Measurements from ENCODE around the gene CTR9. TPM values are rescaled to one million over a fixed set of nuclear protein-coding genes. Genes with fewer than 3 reads are reported as not detected.

CTR9 gene
- total and polyA plus RNA-seq, 9 of the 15 experiments (the other 6 are each of a cell fraction or from before 2014, with no cell fraction given) = 25.4 to 79.3 (median 47.3) TPM

DNA sequence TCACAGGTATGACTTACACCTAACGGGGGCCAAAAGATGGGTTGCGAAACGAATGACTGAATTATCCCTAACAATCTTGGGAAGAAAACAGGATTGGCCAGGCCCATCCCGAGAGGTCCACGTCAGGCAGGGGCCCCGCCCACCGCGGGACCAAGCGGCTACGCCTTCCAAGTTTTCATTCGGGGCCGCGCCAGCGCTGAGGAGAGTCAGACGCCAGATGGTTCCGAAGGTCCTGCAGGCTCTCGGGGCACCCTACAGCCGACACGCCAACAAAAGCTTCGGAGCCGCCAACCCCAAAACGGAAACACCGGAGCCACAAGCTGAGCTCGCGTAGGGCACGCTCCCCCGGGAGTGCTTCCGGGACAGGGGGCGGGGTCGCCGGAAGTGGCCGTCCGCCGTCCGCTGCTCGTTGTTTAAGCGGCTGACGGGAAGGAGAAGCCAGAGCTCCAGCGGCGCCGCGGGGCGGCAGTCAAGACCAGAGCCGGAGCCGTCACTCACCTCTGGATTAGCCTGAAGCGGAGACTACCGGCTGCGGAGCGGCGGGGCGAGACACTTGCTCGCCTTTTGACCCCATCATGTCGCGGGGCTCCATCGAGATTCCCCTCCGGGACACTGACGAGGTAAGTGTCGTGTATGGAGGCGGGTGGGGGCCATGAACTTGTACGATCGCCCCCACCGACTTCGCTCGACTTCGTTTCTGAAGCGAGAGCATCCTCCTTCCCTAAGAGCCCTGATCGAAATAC is at the start of gene CTR9 (continued):
- TF ChIP-seq BRF1 (IDR thresholded peaks at IDR 0.05; ENCODE audit: borderline replicate concordance, extremely low read depth, insufficient read length) (no peak), RNF2 (IDR thresholded peaks at IDR 0.05) (peak; percentile 21), ZNF239 (CRISPR knock-in tag; IDR thresholded peaks at IDR 0.05) (no peak), SIX5 (IDR thresholded peaks at IDR 0.05; ENCODE audit: borderline replicate concordance in 1 of 2, insufficient read depth in 1 of 2, low read depth in 1 of 2, low read length in 2 of 2) (peak in 1 of 2 experiments; percentile 35; a peak in 1 of 4 replicates), SMAD2 (IDR thresholded peaks at IDR 0.05; ENCODE audit: low read depth, low read length) (no peak), ZEB2 (IDR thresholded peaks at IDR 0.05) (peak; percentile 7; the same call in 1 of the 2 replicates), ZNF766 (CRISPR knock-in tag; conservative IDR thresholded peaks at IDR 0.05) (no peak; the same call in 1 of the 2 replicates), NFRKB (IDR thresholded peaks at IDR 0.05; ENCODE audit: low read depth) (peak; percentile 73), POLR2B (IDR thresholded peaks at IDR 0.05; ENCODE audit: low read depth, partially characterized antibody) (peak; percentile 82), ESRRB (CRISPR knock-in tag; IDR thresholded peaks at IDR 0.05; ENCODE audit: borderline replicate concordance) (no peak), TGIF2 (CRISPR knock-in tag; IDR thresholded peaks at IDR 0.05) (no peak), ZNF354B (CRISPR knock-in tag; IDR thresholded peaks at IDR 0.05) (no peak), U2AF2 (optimal IDR thresholded peaks at IDR 0.05; ENCODE audit: low read depth, low read length) (no peak)
- TF ChIP-seq, protein P1, sequence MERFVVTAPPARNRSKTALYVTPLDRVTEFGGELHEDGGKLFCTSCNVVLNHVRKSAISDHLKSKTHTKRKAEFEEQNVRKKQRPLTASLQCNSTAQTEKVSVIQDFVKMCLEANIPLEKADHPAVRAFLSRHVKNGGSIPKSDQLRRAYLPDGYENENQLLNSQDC (CRISPR knock-in tag; IDR thresholded peaks at IDR 0.05) = peak; percentile 48; the same call in 1 of the 2 replicates
- TF ChIP-seq, protein P2, sequence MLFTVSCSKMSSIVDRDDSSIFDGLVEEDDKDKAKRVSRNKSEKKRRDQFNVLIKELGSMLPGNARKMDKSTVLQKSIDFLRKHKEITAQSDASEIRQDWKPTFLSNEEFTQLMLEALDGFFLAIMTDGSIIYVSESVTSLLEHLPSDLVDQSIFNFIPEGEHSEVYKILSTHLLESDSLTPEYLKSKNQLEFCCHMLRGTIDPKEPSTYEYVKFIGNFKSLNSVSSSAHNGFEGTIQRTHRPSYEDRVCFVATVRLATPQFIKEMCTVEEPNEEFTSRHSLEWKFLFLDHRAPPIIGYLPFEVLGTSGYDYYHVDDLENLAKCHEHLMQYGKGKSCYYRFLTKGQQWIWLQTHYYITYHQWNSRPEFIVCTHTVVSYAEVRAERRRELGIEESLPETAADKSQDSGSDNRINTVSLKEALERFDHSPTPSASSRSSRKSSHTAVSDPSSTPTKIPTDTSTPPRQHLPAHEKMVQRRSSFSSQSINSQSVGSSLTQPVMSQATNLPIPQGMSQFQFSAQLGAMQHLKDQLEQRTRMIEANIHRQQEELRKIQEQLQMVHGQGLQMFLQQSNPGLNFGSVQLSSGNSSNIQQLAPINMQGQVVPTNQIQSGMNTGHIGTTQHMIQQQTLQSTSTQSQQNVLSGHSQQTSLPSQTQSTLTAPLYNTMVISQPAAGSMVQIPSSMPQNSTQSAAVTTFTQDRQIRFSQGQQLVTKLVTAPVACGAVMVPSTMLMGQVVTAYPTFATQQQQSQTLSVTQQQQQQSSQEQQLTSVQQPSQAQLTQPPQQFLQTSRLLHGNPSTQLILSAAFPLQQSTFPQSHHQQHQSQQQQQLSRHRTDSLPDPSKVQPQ (CRISPR knock-in tag; IDR thresholded peaks at IDR 0.05; ENCODE audit: borderline replicate concordance) = no peak
